ENCODE measurements around the gene HSD17B11.

The HSD17B11 gene

GRCh38 chr4:87360338-87360935, 30.6 kb downstream of the HSD17B11 start:
- Mint-ChIP-seq H3K9me3 (peaks cover under 1% of the 10 kb centered on the region), H3K27me3 (ENCODE audit: low read depth, poor library complexity) (peaks cover 6% of the 10 kb centered on the region), H3K36me3 (ENCODE audit: low read depth) (peaks cover 73% of the 10 kb centered on the region), H3K27ac (peak overlapping the region; percentile 61), H3K4me3 (no peak overlapping the region), H3K4me1 (peaks cover 10% of the 10 kb centered on the region)
- no peak for TF ChIP-seq CTCF (IDR thresholded peaks at IDR 0.05)
- DNase-seq: no peak

- no peaks in the 10 kb centered on the region for H3K9me3 Mint-ChIP-seq
Observed at GRCh38 chr4:87359258-87359657, 31.7 kb downstream of the HSD17B11 start.

GRCh38 chr4:87356832-87357526, 34.0 kb downstream of the HSD17B11 start:
- H3K27ac Mint-ChIP-seq: no peak overlapping the region

More at GRCh38 chr4:87359258-87359657, 31.7 kb downstream of the HSD17B11 start:
- TF ChIP-seq CTCF (IDR thresholded peaks at IDR 0.05): no peak
- Mint-ChIP-seq H3K4me1 (peaks cover 10% of the 10 kb centered on the region), H3K27me3 (ENCODE audit: low read depth, poor library complexity) (peaks cover 6% of the 10 kb centered on the region), H3K27ac (peak overlapping the region; percentile 39), H3K4me3 (no peak overlapping the region), H3K36me3 (ENCODE audit: low read depth) (peaks cover 76% of the 10 kb centered on the region)
- DNase-seq: no peak

GRCh38 chr4:87354168-87355102, 36.6 kb downstream of the HSD17B11 start:
- peaks cover 57% of the 10 kb centered on the region for H3K36me3 Mint-ChIP-seq (ENCODE audit: low read depth)
- H3K4me3 Mint-ChIP-seq: no peak overlapping the region
- peaks cover 7% of the 10 kb centered on the region for H3K9me3 Mint-ChIP-seq
- no peak overlapping the region for H3K27ac Mint-ChIP-seq
- no peak for DNase-seq
- no peak for TF ChIP-seq CTCF (IDR thresholded peaks at IDR 0.05)
- no peaks in the 10 kb centered on the region for H3K4me1 Mint-ChIP-seq
- peaks cover 3% of the 10 kb centered on the region for H3K27me3 Mint-ChIP-seq (ENCODE audit: low read depth, poor library complexity)

More at GRCh38 chr4:87356832-87357526, 34.0 kb downstream of the HSD17B11 start:
- H3K4me1 Mint-ChIP-seq: peaks cover 5% of the 10 kb centered on the region
- peaks cover 7% of the 10 kb centered on the region for H3K9me3 Mint-ChIP-seq
- H3K27me3 Mint-ChIP-seq (ENCODE audit: low read depth, poor library complexity): peaks cover 6% of the 10 kb centered on the region
- no peak for TF ChIP-seq CTCF (IDR thresholded peaks at IDR 0.05)
- no peak for DNase-seq
- no peak overlapping the region for H3K4me3 Mint-ChIP-seq
- peaks cover 72% of the 10 kb centered on the region for H3K36me3 Mint-ChIP-seq (ENCODE audit: low read depth)

- Mint-ChIP-seq H3K9me3 (peaks cover 7% of the 10 kb centered on the region), H3K27ac (no peak overlapping the region), H3K4me1 (no peaks in the 10 kb centered on the region), H3K4me3 (no peak overlapping the region), H3K27me3 (ENCODE audit: low read depth, poor library complexity) (peaks cover 3% of the 10 kb centered on the region), H3K36me3 (ENCODE audit: low read depth) (peaks cover 48% of the 10 kb centered on the region)
- TF ChIP-seq CTCF (IDR thresholded peaks at IDR 0.05): peak; percentile 50
- DNase-seq: peak; percentile 30
Observed at GRCh38 chr4:87353592-87353991, 37.4 kb downstream of the HSD17B11 start.
